HepG2 (cell line): ENCODE measurements around the gene SDR39U1. TPM values are rescaled to one million over a fixed set of nuclear protein-coding genes. Genes with fewer than 3 reads are reported as not detected.

Experiments
- ARID2 ChIP-seq: sonication (generic); formaldehyde crosslinking; IDR thresholded peaks from 2 replicates; pipeline ENCODE4 v1.8.1; 2022; ENCODE audit warnings: mild to moderate bottlenecking, missing genetic modification reagents, borderline replicate concordance
- CEBPG ChIP-seq: IDR thresholded peaks from 2 replicates; pipeline ENCODE4 v1.6.1; 2016
- DPF2 ChIP-seq: sonication (generic); formaldehyde crosslinking; IDR thresholded peaks from 2 replicates; pipeline ENCODE4 v1.4.0; 2020; ENCODE audit warnings: mild to moderate bottlenecking, low read depth, missing genetic modification reagents, borderline replicate concordance
- EHMT2 ChIP-seq: fragments of 200-600 bp; sonication (generic); IDR thresholded peaks from 2 replicates; pipeline ENCODE4 v1.7.0; 2017; ENCODE audit warnings: antibody characterized with exemption, low read depth, low read length, borderline replicate concordance
- HNRNPH1 ChIP-seq: fragments of 200-400 bp; formaldehyde crosslinking; optimal IDR thresholded peaks from 2 replicates; pipeline ENCODE3; 2017; ENCODE audit warnings: mild to moderate bottlenecking, low read depth, low read length
- MTA3 ChIP-seq: sonication (generic); formaldehyde crosslinking; IDR thresholded peaks from 2 replicates; pipeline ENCODE4 v1.4.0; 2020; ENCODE audit warnings: missing genetic modification reagents
- MTF1 ChIP-seq: sonication (generic); formaldehyde crosslinking; IDR thresholded peaks from 2 replicates; pipeline ENCODE4 v1.5.0; 2020; ENCODE audit warnings: missing genetic modification reagents
- POLR2AphosphoS5 ChIP-seq: IDR thresholded peaks from 2 replicates; pipeline ENCODE4 v1.6.1; 2012; ENCODE audit warnings: low read depth, low read length
- STAG1 ChIP-seq: sonication (generic); formaldehyde crosslinking; IDR thresholded peaks from 2 replicates; pipeline ENCODE4 v1.4.0; 2020; ENCODE audit warnings: missing genetic modification reagents
- TFAP4 ChIP-seq: sonication (generic); IDR thresholded peaks from 2 replicates; pipeline ENCODE4 v1.6.1; 2016; ENCODE audit warnings: low read depth, borderline replicate concordance
- THAP8 ChIP-seq: sonication (generic); formaldehyde crosslinking; IDR thresholded peaks from 2 replicates; pipeline ENCODE4 v1.5.1; 2020; ENCODE audit warnings: missing genetic modification reagents, mild to moderate bottlenecking, borderline replicate concordance
- ZFP91 ChIP-seq: sonication (generic); formaldehyde crosslinking; IDR thresholded peaks from 2 replicates; pipeline ENCODE4 v1.9.0; 2022; ENCODE audit warnings: missing genetic modification reagents, mild to moderate bottlenecking, borderline replicate concordance
- ZGPAT ChIP-seq: IDR thresholded peaks from 2 replicates; pipeline ENCODE4 v1.6.1; 2016; ENCODE audit warnings: mild to moderate bottlenecking
- ZNF10 ChIP-seq: sonication (generic); formaldehyde crosslinking; IDR thresholded peaks from 2 replicates; pipeline ENCODE4 v1.4.0; 2020; ENCODE audit warnings: mild to moderate bottlenecking, low read depth, missing genetic modification reagents, borderline replicate concordance
- ZNF101 ChIP-seq: sonication (generic); formaldehyde crosslinking; IDR thresholded peaks from 2 replicates; pipeline ENCODE4 v1.4.0; 2020; ENCODE audit warnings: mild to moderate bottlenecking, low read depth, missing genetic modification reagents, borderline replicate concordance
- ZNF18 ChIP-seq: sonication (generic); formaldehyde crosslinking; IDR thresholded peaks from 2 replicates; pipeline ENCODE4 v1.8.0; 2022; ENCODE audit warnings: mild to moderate bottlenecking, missing genetic modification reagents; ENCODE audit not compliant: insufficient replicate concordance
- ZNF329 ChIP-seq: sonication (generic); formaldehyde crosslinking; IDR thresholded peaks from 2 replicates; pipeline ENCODE4 v1.9.0; 2021; ENCODE audit warnings: low read depth, mild to moderate bottlenecking, missing genetic modification reagents
- ZNF530 ChIP-seq: sonication (generic); formaldehyde crosslinking; IDR thresholded peaks from 2 replicates; pipeline ENCODE4 v1.5.0; 2020; ENCODE audit warnings: low read depth, mild to moderate bottlenecking, missing genetic modification reagents
- ZNF552 ChIP-seq: sonication (generic); formaldehyde crosslinking; IDR thresholded peaks from 2 replicates; pipeline ENCODE4 v1.9.0; 2022; ENCODE audit warnings: missing genetic modification reagents, mild to moderate bottlenecking, borderline replicate concordance
- ZNF567 ChIP-seq: sonication (generic); formaldehyde crosslinking; IDR thresholded peaks from 2 replicates; pipeline ENCODE4 v1.8.1; 2023; ENCODE audit warnings: mild to moderate bottlenecking, missing genetic modification reagents, borderline replicate concordance
- ZNF672 ChIP-seq: sonication (generic); formaldehyde crosslinking; IDR thresholded peaks from 2 replicates; pipeline ENCODE4 v1.8.1; 2022; ENCODE audit warnings: missing genetic modification reagents
- ZNF678 ChIP-seq: sonication (generic); formaldehyde crosslinking; IDR thresholded peaks from 2 replicates; pipeline ENCODE4 v1.4.0; 2020; ENCODE audit warnings: mild to moderate bottlenecking, missing genetic modification reagents
- ZNF891 ChIP-seq: sonication (generic); formaldehyde crosslinking; IDR thresholded peaks from 2 replicates; pipeline ENCODE4 v1.5.0; 2020; ENCODE audit warnings: mild to moderate bottlenecking, missing genetic modification reagents
- ZSCAN20 ChIP-seq: sonication (generic); formaldehyde crosslinking; IDR thresholded peaks from 2 replicates; pipeline ENCODE4 v1.4.0; 2020; ENCODE audit warnings: missing genetic modification reagents, mild to moderate bottlenecking, borderline replicate concordance
- polyA plus RNA-seq, 8 experiments: library from polyadenylated mRNA; depleted of rRNA in 3 of 8; stranded (reverse) in 7 of 8; unstranded in 1 of 8; fragments of >200 nt; fragmentation: Illumina TruSeq in 4 of 8; extraction: Trizol in 4 of 8; gene quantifications; 2 replicates each; pipeline versions ENCODE4 v1.2.1 to v1.2.3, GENCODE V29; 2011 to 2016; ENCODE audit warnings: low read depth in 4 of 8, missing spikeins in 1 of 8, mixed read lengths in 1 of 8; ENCODE audit not compliant: insufficient read depth in 1 of 8
- total RNA-seq, 5 experiments: library from RNA; depleted of rRNA; stranded (reverse); fragments of >200 nt; fragmentation: Illumina TruSeq; extraction: Trizol; gene quantifications; 2 replicates each; pipeline ENCODE4 v1.2.3, GENCODE V29; 2016; ENCODE audit warnings: low read depth in 1 of 5

Gene SDR39U1
- total and polyA plus RNA-seq, 2 of the 13 experiments (the other 11 are each of a cell fraction or from before 2014, with no cell fraction given) = 34.4 to 129 TPM

GRCh38 chr14:24426912-24427536, 15.6 kb downstream of the SDR39U1 start (continued):
- TF ChIP-seq ZNF678 (no peak), ZNF672 (CRISPR knock-in tag) (no peak), ARID2 (CRISPR knock-in tag) (no peak), ZNF329 (CRISPR knock-in tag) (no peak), DPF2 (CRISPR knock-in tag) (peak; percentile 65), ZNF18 (CRISPR knock-in tag) (no peak), MTA3 (CRISPR knock-in tag) (no peak), ZNF530 (CRISPR knock-in tag) (no peak), ZNF10 (CRISPR knock-in tag) (no peak), MTF1 (no peak), ZNF891 (no peak), ZNF552 (CRISPR knock-in tag) (no peak; the same call in 1 of the 2 replicates), THAP8 (CRISPR knock-in tag) (no peak), TFAP4 (peak; percentile 53; the same call in 1 of the 2 replicates), POLR2AphosphoS5 (no peak), EHMT2 (no peak), ZFP91 (CRISPR knock-in tag) (no peak), ZSCAN20 (CRISPR knock-in tag) (no peak), ZNF567 (CRISPR knock-in tag) (peak; percentile 93; the same call in 1 of the 2 replicates), STAG1 (peak; percentile 25), HNRNPH1 (no peak), ZGPAT (CRISPR knock-in tag) (peak; percentile 83), CEBPG (CRISPR knock-in tag) (peak; percentile 35; the same call in 1 of the 2 replicates), ZNF101 (0 out of 2 replicates have a peak, but pooled peaks have one; percentile 67)
